ENCODE data around the gene TECPR2. TPM values are rescaled to one million over a fixed set of nuclear protein-coding genes. Genes with fewer than 3 reads are reported as not detected.

Gene TECPR2
- polyA plus RNA-seq, 1 donor (not counting 4 experiments of a cell fraction or from before 2014, with no cell fraction given): 8.3 TPM

- DNase-seq (ENCODE audit: low read depth, low spot score) (no peak), FAIRE-seq (no peak)
- Histone ChIP-seq H3K9me1 (ENCODE audit: control insufficient read depth, extremely low read depth, insufficient read depth, low read length) (no peaks in the 10 kb centered on the region), H3K9me3 (ENCODE audit: control insufficient read depth, low read depth, low read length) (no peaks in the 10 kb centered on the region), H4K20me1 (ENCODE audit: control insufficient read depth, extremely low read depth, insufficient read depth, low read length) (no peaks in the 10 kb centered on the region), H3K27ac (ENCODE audit: control insufficient read depth, insufficient read depth, low read length) (no peak overlapping the region), H3K27me3 (ENCODE audit: control insufficient read depth, extremely low read depth, insufficient read depth, low read length) (no peaks in the 10 kb centered on the region), H3K4me2 (ENCODE audit: control insufficient read depth, extremely low read depth, insufficient read depth, low read depth, low read length) (no peak overlapping the region), H2AFZ (ENCODE audit: control insufficient read depth, low read length) (no peak overlapping the region), H3K4me1 (ENCODE audit: control insufficient read depth, extremely low read depth, insufficient read depth, low read length) (no peaks in the 10 kb centered on the region), H3K36me3 (ENCODE audit: control insufficient read depth in 2 of 2, extremely low read depth in 1 of 2, insufficient read depth in 2 of 2, low read length in 2 of 2) (peaks cover 0 to 6% of the 10 kb centered on the region in 2 experiments), H3K9ac (ENCODE audit: control insufficient read depth, extremely low read depth, insufficient read depth, low read length) (no peak overlapping the region), H3K4me3 (ENCODE audit: control insufficient read depth in 2 of 3, extremely low read depth in 1 of 3, insufficient read depth in 2 of 3, low read depth in 1 of 3, low read length in 3 of 3) (no peak overlapping the region), H3K79me2 (ENCODE audit: control insufficient read depth, insufficient read depth, low read length) (no peaks in the 10 kb centered on the region)
- dilution Hi-C loops (cut with MboI; ENCODE audit: extremely low pct_ligation_motif_present, low sequenced_read_pairs): no loop called here
- TF ChIP-seq CTCF (optimal IDR thresholded peaks at IDR 0.05 in 1 of 3, IDR thresholded peaks at IDR 0.05 in 1 of 3, conservative IDR thresholded peaks at IDR 0.05 in 1 of 3; ENCODE audit: extremely low read depth in 1 of 3, insufficient read depth in 2 of 3, low read length in 3 of 3) (no peak), EZH2 (IDR thresholded peaks at IDR 0.05; ENCODE audit: low read length) (no peak)
These were observed 58.8 kb downstream of the TECPR2 start for GRCh38 chr14:102421411-102422057.

- Histone ChIP-seq H3K27ac (ENCODE audit: control insufficient read depth, insufficient read depth, low read length) (no peak overlapping the region), H3K4me3 (ENCODE audit: control insufficient read depth in 2 of 3, extremely low read depth in 1 of 3, insufficient read depth in 2 of 3, low read depth in 1 of 3, low read length in 3 of 3) (no peak overlapping the region), H3K79me2 (ENCODE audit: control insufficient read depth, insufficient read depth, low read length) (no peaks in the 10 kb centered on the region), H4K20me1 (ENCODE audit: control insufficient read depth, extremely low read depth, insufficient read depth, low read length) (no peaks in the 10 kb centered on the region), H3K36me3 (ENCODE audit: control insufficient read depth in 2 of 2, extremely low read depth in 1 of 2, insufficient read depth in 2 of 2, low read length in 2 of 2) (peaks cover 7 to 8% of the 10 kb centered on the region in 2 experiments), H3K9ac (ENCODE audit: control insufficient read depth, extremely low read depth, insufficient read depth, low read length) (no peak overlapping the region), H3K4me1 (ENCODE audit: control insufficient read depth, extremely low read depth, insufficient read depth, low read length) (no peaks in the 10 kb centered on the region), H2AFZ (ENCODE audit: control insufficient read depth, low read length) (no peak overlapping the region), H3K27me3 (ENCODE audit: control insufficient read depth, extremely low read depth, insufficient read depth, low read length) (no peaks in the 10 kb centered on the region), H3K9me1 (ENCODE audit: control insufficient read depth, extremely low read depth, insufficient read depth, low read length) (no peaks in the 10 kb centered on the region), H3K4me2 (ENCODE audit: control insufficient read depth, extremely low read depth, insufficient read depth, low read depth, low read length) (no peak overlapping the region), H3K9me3 (ENCODE audit: control insufficient read depth, low read depth, low read length) (no peaks in the 10 kb centered on the region)
- FAIRE-seq: no peak
- TF ChIP-seq CTCF (optimal IDR thresholded peaks at IDR 0.05 in 1 of 3, IDR thresholded peaks at IDR 0.05 in 1 of 3, conservative IDR thresholded peaks at IDR 0.05 in 1 of 3; ENCODE audit: extremely low read depth in 1 of 3, insufficient read depth in 2 of 3, low read length in 3 of 3): no peak
- no peak for TF ChIP-seq EZH2 (IDR thresholded peaks at IDR 0.05; ENCODE audit: low read length)
- no peak for DNase-seq (ENCODE audit: low read depth, low spot score)
- dilution Hi-C loops (cut with MboI; ENCODE audit: extremely low pct_ligation_motif_present, low sequenced_read_pairs): no loop called here
These were observed 61.8 kb downstream of the TECPR2 start for GRCh38 chr14:102424520-102424919.
